Astrocyte (in vitro differentiated cells and primary cell): ENCODE data around the gene PDLIM7. TPM values are rescaled to one million over a fixed set of nuclear protein-coding genes. Genes with fewer than 3 reads are reported as not detected.

Experiments
- DNase-seq: peaks from one replicate; pipeline ENCODE4 v3.0.0-alpha.2; 2010; ENCODE audit warnings: low read depth
- FAIRE-seq: peaks from 2 replicates; lab custom pipeline; 2011; peaks lifted over from hg19 to GRCh38; lab: Jason Lieb, UNC
- H2AFZ ChIP-seq: 2 replicates; pipeline ENCODE4 v1.6.0; 2012; ENCODE audit warnings: low read depth, low read length, inconsistent platforms
- H3K27ac ChIP-seq: 2 replicates; pipeline ENCODE4 v1.5.1; 2011; ENCODE audit warnings: low read depth, low read length, inconsistent platforms
- H3K27me3 ChIP-seq: 2 replicates; pipeline ENCODE4 v1.6.0; 2011; ENCODE audit warnings: low read length, inconsistent platforms; ENCODE audit not compliant: insufficient read depth
- H3K36me3 ChIP-seq: 2 replicates; pipeline ENCODE4 v1.5.1; 2011; ENCODE audit warnings: low read length, inconsistent platforms; ENCODE audit not compliant: insufficient read depth
- H3K4me1 ChIP-seq: 2 replicates; pipeline ENCODE4 v1.5.1; 2011; ENCODE audit warnings: low read length, inconsistent platforms; ENCODE audit not compliant: insufficient read depth
- H3K4me2 ChIP-seq: 2 replicates; pipeline ENCODE4 v1.6.0; 2012; ENCODE audit warnings: low read length, inconsistent platforms
- H3K4me3 ChIP-seq: 2 replicates; pipeline ENCODE4 v1.5.1; 2011; ENCODE audit warnings: low read depth, mild to moderate bottlenecking, low read length, inconsistent platforms; ENCODE audit not compliant: insufficient read depth
- H3K79me2 ChIP-seq: 2 replicates; pipeline ENCODE4 v1.6.0; 2012; ENCODE audit warnings: mild to moderate bottlenecking, low read length, inconsistent platforms; ENCODE audit not compliant: insufficient read depth
- H3K9ac ChIP-seq: 2 replicates; pipeline ENCODE4 v1.6.0; 2012; ENCODE audit warnings: mild to moderate bottlenecking, low read length, inconsistent platforms
- H3K9me3 ChIP-seq: 2 replicates; pipeline ENCODE4 v1.5.1; 2012; ENCODE audit warnings: low read depth, mild to moderate bottlenecking, low read length, inconsistent platforms; ENCODE audit not compliant: insufficient read depth
- H4K20me1 ChIP-seq: 2 replicates; pipeline ENCODE4 v1.6.0; 2012; ENCODE audit warnings: low read length, inconsistent platforms; ENCODE audit not compliant: insufficient read depth
- H3K27ac Mint-ChIP-seq: one replicate; pipeline ENCODE4 v1.8.0; 2021; ENCODE audit warnings: mild to moderate bottlenecking, mixed read lengths; ENCODE audit not compliant: unreplicated experiment
- H3K27me3 Mint-ChIP-seq: one replicate; pipeline ENCODE4 v1.8.0; 2021; ENCODE audit warnings: low read depth, mixed read lengths; ENCODE audit not compliant: unreplicated experiment
- H3K36me3 Mint-ChIP-seq: one replicate; pipeline ENCODE4 v1.8.0; 2021; ENCODE audit warnings: low read depth, mixed read lengths; ENCODE audit not compliant: unreplicated experiment
- H3K4me1 Mint-ChIP-seq: one replicate; pipeline ENCODE4 v1.8.0; 2021; ENCODE audit warnings: low read depth, mixed read lengths; ENCODE audit not compliant: unreplicated experiment
- H3K4me3 Mint-ChIP-seq: one replicate; pipeline ENCODE4 v1.8.0; 2021; ENCODE audit warnings: mild to moderate bottlenecking, moderate library complexity, mixed read lengths; ENCODE audit not compliant: unreplicated experiment
- H3K9me3 Mint-ChIP-seq: one replicate; pipeline ENCODE4 v1.8.0; 2021; ENCODE audit warnings: mild to moderate bottlenecking, mixed read lengths; ENCODE audit not compliant: unreplicated experiment
- CTCF ChIP-seq: IDR thresholded peaks from 2 replicates; pipeline ENCODE4 v1.5.1; 2011; ENCODE audit warnings: low read depth, mild to moderate bottlenecking, inconsistent platforms, low read length, moderate library complexity; ENCODE audit not compliant: insufficient read depth
- EZH2 ChIP-seq: IDR thresholded peaks from 2 replicates; pipeline ENCODE4 v1.6.1; 2012; ENCODE audit warnings: mild to moderate bottlenecking, low read length, inconsistent platforms; ENCODE audit not compliant: insufficient read depth
- total RNA-seq: library from RNA; stranded (reverse); gene quantifications from 2 replicates; pipeline ENCODE4 v1.2.1, GENCODE V29; 2021

PDLIM7 gene
- total RNA-seq, 1 donor from 2014 or later: 590 TPM

GRCh38 chr5:177510567-177511053 is 13.2 kb upstream of the PDLIM7 start:
- peaks cover 17% of the 10 kb centered on the region for H3K79me2 ChIP-seq
- no peak overlapping the region for H2AFZ ChIP-seq
- no peak for DNase-seq
- Mint-ChIP-seq H3K36me3 (peaks cover 35% of the 10 kb centered on the region), H3K4me1 (peaks cover 14% of the 10 kb centered on the region), H3K27me3 (no peaks in the 10 kb centered on the region), H3K9me3 (no peaks in the 10 kb centered on the region), H3K4me3 (no peak overlapping the region), H3K27ac (no peak overlapping the region)
- H3K27me3 ChIP-seq: no peaks in the 10 kb centered on the region
- H3K4me2 ChIP-seq: no peak overlapping the region
- H3K4me1 ChIP-seq: peaks cover 4% of the 10 kb centered on the region
- no peak for FAIRE-seq
- H3K9me3 ChIP-seq: no peaks in the 10 kb centered on the region
- peaks cover 20% of the 10 kb centered on the region for H3K36me3 ChIP-seq
- peaks cover 42% of the 10 kb centered on the region for H4K20me1 ChIP-seq
- no peak overlapping the region for H3K9ac ChIP-seq
- H3K4me3 ChIP-seq: no peak overlapping the region
- no peak overlapping the region for H3K27ac ChIP-seq
- TF ChIP-seq CTCF: no peak

GRCh38 chr5:177509991-177510566 is 12.7 kb upstream of the PDLIM7 start:
- Mint-ChIP-seq H3K27me3 (no peaks in the 10 kb centered on the region), H3K4me3 (no peak overlapping the region), H3K4me1 (peaks cover 9% of the 10 kb centered on the region), H3K36me3 (peaks cover 31% of the 10 kb centered on the region), H3K9me3 (no peaks in the 10 kb centered on the region), H3K27ac (no peak overlapping the region)
- H3K36me3 ChIP-seq: peaks cover 15% of the 10 kb centered on the region
- peaks cover 11% of the 10 kb centered on the region for H3K79me2 ChIP-seq
- TF ChIP-seq CTCF (no peak), EZH2 (no peak)
- FAIRE-seq (no peak), DNase-seq (no peak)
- H3K9me3 ChIP-seq: no peaks in the 10 kb centered on the region
- H4K20me1 ChIP-seq: peaks cover 36% of the 10 kb centered on the region
- no peak overlapping the region for H2AFZ ChIP-seq
- H3K27me3 ChIP-seq: no peaks in the 10 kb centered on the region
- no peak overlapping the region for H3K9ac ChIP-seq
- no peaks in the 10 kb centered on the region for H3K4me1 ChIP-seq
- no peak overlapping the region for H3K4me3 ChIP-seq
- no peak overlapping the region for H3K4me2 ChIP-seq
- no peak overlapping the region for H3K27ac ChIP-seq

GRCh38 chr5:177509381-177509951 is 12.1 kb upstream of the PDLIM7 start, which contains the start of gene DOK3:
Gene DOK3 (minus strand): TSS chr5:177509826. CDS start chr5:177509540, 286 bp downstream.
- Mint-ChIP-seq H3K4me3 (peak within 1 kb of the TSS; percentile 20), H3K27ac (peak within 1 kb of the TSS; percentile 47), H3K9me3 (no peaks in the 10 kb centered on the region), H3K36me3 (peaks cover 31% of the 10 kb centered on the region), H3K27me3 (no peaks in the 10 kb centered on the region), H3K4me1 (peaks cover 8% of the 10 kb centered on the region)
- no peak within 1 kb of the TSS for H2AFZ ChIP-seq
- TF ChIP-seq EZH2: no peak
- no peak for TF ChIP-seq CTCF
- DNase-seq: no peak
- no peaks in the 10 kb centered on the region for H3K4me1 ChIP-seq
- no peak within 1 kb of the TSS for H3K9ac ChIP-seq
- no peak within 1 kb of the TSS for H3K4me3 ChIP-seq
- FAIRE-seq: no peak
- H3K9me3 ChIP-seq: no peaks in the 10 kb centered on the region
- no peak within 1 kb of the TSS for H3K4me2 ChIP-seq
- peaks cover 30% of the 10 kb centered on the region for H4K20me1 ChIP-seq
- H3K27me3 ChIP-seq: no peaks in the 10 kb centered on the region
- H3K36me3 ChIP-seq: peaks cover 8% of the 10 kb centered on the region
- H3K27ac ChIP-seq: no peak within 1 kb of the TSS
- peaks cover 5% of the 10 kb centered on the region for H3K79me2 ChIP-seq
